Common myeloid progenitor, CD34-positive (primary cell): ENCODE measurements around the gene PLCXD1.

ENCODE experiments used
- CTCF ChIA-PET: fragments of 350-600 bp; sonication (Branson Sonifier 250); formaldehyde crosslinking; loops from one replicate; lab custom pipeline; 2021; ENCODE audit warnings: antibody characterized with exemption; lab: Charles Lee
- POLR2A ChIA-PET: fragments of 350-600 bp; sonication (Branson Sonifier 250); formaldehyde crosslinking; loops from one replicate; lab custom pipeline; 2021; ENCODE audit warnings: antibody characterized with exemption; lab: Charles Lee
- DNase-seq, 3 donors: peaks; one replicate each; pipeline versions ENCODE4 v3.0.0 to v3.0.0-alpha.2; 2013
- H3K27ac ChIP-seq, 2 experiments: 1 replicate in 1 of 2; 2 replicates in 1 of 2; pipeline ENCODE4 v1.7.0; 2013; ENCODE audit warnings: inconsistent platforms in 2 of 2, low read length in 2 of 2, mild to moderate bottlenecking in 2 of 2, low read depth in 1 of 2, moderate library complexity in 1 of 2; ENCODE audit not compliant: severe bottlenecking in 2 of 2, insufficient read depth in 1 of 2, poor library complexity in 1 of 2
- H3K27me3 ChIP-seq, 5 experiments: replicated peaks in 2 of 5; 1 replicate in 3 of 5; 2 replicates in 2 of 5; pipeline versions ENCODE4 v1.6.1 to v1.7.0; 2013; ENCODE audit warnings: low read length in 4 of 5, mild to moderate bottlenecking in 2 of 5, moderate library complexity in 2 of 5, inconsistent platforms in 1 of 5; ENCODE audit not compliant: insufficient read depth in 5 of 5, control insufficient read depth in 4 of 5
- H3K36me3 ChIP-seq, 4 experiments: 1 replicate in 2 of 4; 2 replicates in 2 of 4; pipeline versions ENCODE4 v1.6.1 to v1.7.0; 2013; ENCODE audit warnings: low read length in 3 of 4, control low read depth in 1 of 4, mild to moderate bottlenecking in 1 of 4; ENCODE audit not compliant: control insufficient read depth in 4 of 4, insufficient read depth in 4 of 4
- H3K4me1 ChIP-seq, 4 experiments: 1 replicate in 3 of 4; 2 replicates in 1 of 4; pipeline versions ENCODE4 v1.6.1 to v1.7.1; 2013; ENCODE audit warnings: low read length in 3 of 4, mild to moderate bottlenecking in 3 of 4, control low read depth in 1 of 4, inconsistent platforms in 1 of 4, moderate library complexity in 1 of 4; ENCODE audit not compliant: control insufficient read depth in 4 of 4, insufficient read depth in 4 of 4; ENCODE audit errors: control extremely low read depth in 1 of 4
- H3K4me3 ChIP-seq, 7 experiments: 1 replicate in 4 of 7; 2 replicates in 3 of 7; pipeline versions ENCODE4 v1.5.1 to v1.7.0; 2013; ENCODE audit warnings: mild to moderate bottlenecking in 7 of 7, low read length in 6 of 7, moderate library complexity in 6 of 7, inconsistent platforms in 2 of 7, low read depth in 2 of 7, control low read depth in 1 of 7; ENCODE audit not compliant: insufficient read depth in 4 of 7, control insufficient read depth in 1 of 7; ENCODE audit errors: extremely low read depth in 1 of 7
- H3K9me3 ChIP-seq, 5 experiments: 1 replicate in 4 of 5; 2 replicates in 1 of 5; pipeline versions ENCODE4 v1.6.1 to v1.7.1; 2013; ENCODE audit warnings: low read length in 4 of 5, mild to moderate bottlenecking in 2 of 5, inconsistent platforms in 1 of 5, low read depth in 1 of 5, moderate library complexity in 1 of 5; ENCODE audit not compliant: control insufficient read depth in 4 of 5, insufficient read depth in 2 of 5; ENCODE audit errors: control extremely low read depth in 1 of 5
- WGBS: methylation state at CpG from one replicate; pipeline ENCODE4 v1.1.5; 2013; ENCODE audit not compliant: insufficient coverage; 5-methylcytosine and 5-hydroxymethylcytosine counted together

The PLCXD1 gene

DNA sequence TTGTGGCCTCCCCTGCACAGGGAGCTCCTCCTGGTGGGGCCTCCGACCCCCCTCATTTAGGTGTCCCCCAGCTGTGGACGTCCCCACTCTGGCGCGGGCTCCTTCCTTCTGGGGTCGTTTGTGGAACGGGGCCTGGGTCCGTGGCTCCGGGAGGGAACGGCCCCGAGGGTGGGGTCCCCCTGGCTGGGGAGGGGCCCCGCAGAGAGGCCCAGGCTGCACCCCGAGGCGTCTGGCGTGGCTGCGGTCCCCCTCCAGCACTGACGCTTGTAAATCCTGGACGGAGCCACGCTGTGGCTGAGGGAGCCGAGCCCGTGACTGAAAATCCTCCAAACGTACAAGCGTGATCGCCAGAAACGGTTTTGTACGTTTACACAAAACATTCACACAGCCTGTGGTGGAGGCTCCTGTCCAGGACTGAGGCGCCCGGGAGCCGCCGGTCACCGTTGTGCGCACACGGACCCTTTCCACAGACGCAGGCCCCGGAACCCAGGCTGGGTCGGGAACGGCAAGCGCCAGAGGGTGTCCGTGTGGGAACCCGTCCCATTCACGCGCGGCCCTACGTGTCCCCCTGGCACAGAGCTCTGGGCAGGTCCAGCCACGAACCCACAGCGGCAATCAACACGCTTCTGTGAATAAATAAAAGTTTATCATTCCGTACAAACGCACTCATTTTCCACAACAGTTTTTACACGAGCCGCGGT lies 52.6 kb downstream of the PLCXD1 start:
- no peak for DNase-seq
- WGBS, result 92% methylated on average over 51 of the region's 51 CpGs
- H3K9me3 ChIP-seq, result peaks cover 0 to 3% (median 0%) of the 10 kb centered on the region in 5 experiments

DNA sequence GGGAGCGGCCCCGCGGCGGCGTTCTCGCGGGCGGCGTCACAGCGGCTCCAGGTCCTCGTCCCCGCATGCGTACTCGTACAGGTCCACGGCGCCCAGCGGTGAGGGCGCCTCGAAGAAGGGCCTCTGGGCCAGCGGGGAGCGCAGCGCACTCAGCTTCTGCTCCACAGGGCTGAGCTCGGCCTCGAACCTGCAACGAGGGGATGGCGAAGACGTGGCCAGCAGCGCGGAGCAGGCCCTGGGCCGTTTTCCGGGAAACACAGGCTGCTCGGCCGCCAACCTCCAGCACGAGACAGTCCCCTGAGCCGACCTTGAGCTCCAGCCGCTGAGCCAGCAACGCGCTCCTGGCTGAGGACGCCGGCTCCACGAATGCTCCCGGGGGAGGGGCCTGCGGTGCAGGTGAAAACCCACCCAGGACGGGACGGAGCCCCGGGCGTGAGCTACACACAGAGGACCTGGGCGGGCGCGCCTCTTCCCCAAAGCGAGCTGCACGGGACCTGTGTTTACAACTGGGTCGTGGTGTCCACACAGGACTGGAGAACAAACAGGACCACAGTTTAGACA lies 53.2 kb downstream of the PLCXD1 start:
- Histone ChIP-seq H3K9me3 (peaks cover 0 to 3% (median 0%) of the 10 kb centered on the region in 5 experiments), H3K27me3 (peaks cover 0 to 26% (median 3%) of the 10 kb centered on the region in 5 experiments), H3K4me1 (peaks cover 0 to 16% (median 11%) of the 10 kb centered on the region in 4 experiments), H3K36me3 (peaks cover 7 to 47% (median 22%) of the 10 kb centered on the region in 4 experiments), H3K4me3 (no peak overlapping the region), H3K27ac (no peak overlapping the region)
- 96% methylated on average over 42 of the region's 53 CpGs for WGBS
- ChIA-PET CTCF (no interaction called here), POLR2A (no interaction called here)
- no peak for DNase-seq

More for the DNA sequence above, 52.6 kb downstream of the PLCXD1 start:
- Histone ChIP-seq H3K27ac (no peak overlapping the region), H3K4me3 (no peak overlapping the region), H3K4me1 (peaks cover 0 to 16% (median 11%) of the 10 kb centered on the region in 4 experiments), H3K27me3 (peaks cover 0 to 27% (median 3%) of the 10 kb centered on the region in 5 experiments), H3K36me3 (peaks cover 6 to 46% (median 21%) of the 10 kb centered on the region in 4 experiments)
- CTCF ChIA-PET, result no interaction called here
- POLR2A ChIA-PET, result no interaction called here

DNA sequence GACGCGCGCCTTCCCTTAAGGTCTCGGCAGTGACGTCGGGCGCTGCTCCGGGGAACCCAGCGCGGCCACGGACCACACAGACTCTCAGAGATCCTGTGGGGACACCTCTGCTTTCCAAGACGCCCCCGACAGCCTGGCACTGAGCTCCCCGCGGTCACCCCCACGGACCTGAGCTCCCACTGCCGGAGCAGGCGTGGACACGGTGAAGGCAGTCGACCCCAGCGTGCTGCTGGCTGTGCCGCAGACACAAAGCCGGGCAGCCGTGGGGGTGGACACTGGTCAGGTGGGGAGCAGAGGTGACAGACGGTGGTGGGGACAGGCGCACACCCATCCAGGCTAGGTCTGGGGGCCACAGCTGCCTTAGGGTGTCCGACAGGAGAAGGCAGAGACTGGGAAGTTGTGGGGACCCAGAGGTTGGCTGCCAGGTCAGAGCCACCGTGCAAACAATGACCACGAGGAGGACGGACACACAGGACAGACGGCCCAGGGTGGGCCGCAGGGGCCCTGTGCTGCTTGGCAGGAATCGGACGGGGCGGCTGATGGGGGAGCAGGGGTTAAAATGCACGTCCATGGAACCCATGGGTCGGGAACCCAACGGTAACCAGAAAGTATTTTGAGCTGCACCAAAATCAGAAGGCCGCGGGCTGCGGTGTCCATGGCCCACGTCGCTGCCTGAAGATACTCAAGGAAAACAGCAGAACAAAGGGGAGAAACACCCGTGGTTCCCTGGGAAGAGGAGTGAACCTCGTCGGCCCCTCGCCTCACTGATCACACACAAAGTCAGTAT lies 54.0 kb downstream of the PLCXD1 start:
- Histone ChIP-seq H3K36me3 (peaks cover 7 to 47% (median 22%) of the 10 kb centered on the region in 4 experiments), H3K4me3 (no peak overlapping the region), H3K9me3 (peaks cover 0 to 3% (median 0%) of the 10 kb centered on the region in 5 experiments), H3K27me3 (peaks cover 0 to 20% (median 3%) of the 10 kb centered on the region in 5 experiments), H3K27ac (no peak overlapping the region), H3K4me1 (peaks cover 0 to 16% (median 11%) of the 10 kb centered on the region in 4 experiments)
- POLR2A ChIA-PET, result no interaction called here
- CTCF ChIA-PET, result no interaction called here
- 98% methylated on average over 45 of the region's 47 CpGs for WGBS
- no peak for DNase-seq

- no peak for DNase-seq
- H3K27me3 ChIP-seq, result peaks cover 0 to 14% (median 3%) of the 10 kb centered on the region in 5 experiments
- peaks cover 7 to 50% (median 23%) of the 10 kb centered on the region in 4 experiments for H3K36me3 ChIP-seq
- ChIA-PET POLR2A (no interaction called here), CTCF (no interaction called here)
- H3K4me1 ChIP-seq, result peaks cover 0 to 11% (median 9%) of the 10 kb centered on the region in 4 experiments
- WGBS, result 100% methylated on average over 10 of the region's 17 CpGs
- H3K9me3 ChIP-seq, result peaks cover 0 to 3% (median 0%) of the 10 kb centered on the region in 5 experiments
- no peak overlapping the region for H3K4me3 ChIP-seq
- H3K27ac ChIP-seq, result no peak overlapping the region
Observed at GRCh38 chrX:335758-336155, 54.6 kb downstream of the PLCXD1 start.

DNA sequence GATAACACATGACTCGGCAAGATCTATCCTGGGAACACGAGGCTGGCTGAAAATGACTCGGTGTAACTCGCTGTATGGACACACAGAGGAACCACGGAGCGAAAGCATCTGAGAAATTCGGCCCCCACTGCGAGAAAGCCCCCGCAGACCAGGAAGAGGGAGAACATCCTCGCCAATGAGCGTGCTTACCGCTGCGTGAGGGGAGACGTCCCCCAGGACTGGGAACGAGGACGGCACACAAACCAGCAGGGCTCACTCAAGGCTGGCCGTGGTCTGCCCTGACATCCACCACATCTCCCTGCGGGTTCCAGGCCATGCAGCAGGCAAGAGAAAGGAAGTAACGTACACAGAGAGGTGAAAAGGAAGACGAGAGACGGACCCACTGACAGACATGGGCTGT lies 55.0 kb downstream of the PLCXD1 start:
- Histone ChIP-seq H3K27me3 (peaks cover 0 to 10% (median under 1%) of the 10 kb centered on the region in 5 experiments), H3K4me3 (no peak overlapping the region), H3K9me3 (peaks cover 0 to 3% (median 0%) of the 10 kb centered on the region in 5 experiments), H3K4me1 (peaks cover 0 to 7% (median 5%) of the 10 kb centered on the region in 4 experiments), H3K36me3 (peaks cover 7 to 55% (median 25%) of the 10 kb centered on the region in 4 experiments), H3K27ac (no peak overlapping the region)
- DNase-seq, result no peak
- ChIA-PET POLR2A (no interaction called here), CTCF (no interaction called here)
- 92% methylated on average over 17 of the region's 21 CpGs for WGBS

DNA sequence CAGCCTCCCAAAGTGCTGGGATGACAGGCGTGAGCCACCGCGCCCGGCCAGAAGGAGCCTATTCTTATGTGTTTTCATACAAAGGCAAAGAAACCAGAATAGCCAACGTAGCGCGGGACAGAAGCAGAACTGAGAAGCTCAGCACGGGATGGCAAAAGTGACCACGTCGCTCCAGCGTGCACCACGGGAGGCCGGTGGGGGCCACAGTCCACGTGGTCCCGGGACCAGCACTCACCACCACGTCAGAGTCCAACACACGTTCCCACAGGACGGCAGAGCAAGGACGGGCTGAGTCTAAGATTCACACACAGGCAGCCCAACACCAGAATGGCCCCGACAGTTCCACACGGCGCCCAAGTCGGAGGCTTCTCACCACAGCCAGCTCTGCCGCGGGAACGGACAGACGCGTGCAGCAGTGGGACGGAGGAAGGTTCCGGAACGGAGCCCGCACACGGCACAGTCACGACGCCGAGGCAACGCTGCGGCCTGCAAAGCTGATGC lies 56.2 kb downstream of the PLCXD1 start:
- H3K4me1 ChIP-seq, result no peaks in the 10 kb centered on the region
- no peak overlapping the region for H3K27ac ChIP-seq
- peaks cover 0 to 7% (median 0%) of the 10 kb centered on the region in 5 experiments for H3K9me3 ChIP-seq
- ChIA-PET CTCF (no interaction called here), POLR2A (no interaction called here)
- H3K36me3 ChIP-seq, result peaks cover 7 to 63% (median 28%) of the 10 kb centered on the region in 4 experiments
- WGBS, result 90% methylated on average over 32 of the region's 38 CpGs
- H3K27me3 ChIP-seq, result no peaks in the 10 kb centered on the region
- DNase-seq, result no peak
- no peak overlapping the region for H3K4me3 ChIP-seq
